HCT116 (cell line): Measurements from ENCODE around the gene PCDHGC4. TPM values are rescaled to one million over a fixed set of nuclear protein-coding genes. Genes with fewer than 3 reads are reported as not detected.

Experiments
- ATAC-seq: fragments of 200-7000 bp; cut with Tn5 transposase; 2 replicates; pipeline ENCODE4 v1.9.1; 2020; ENCODE audit warnings: mild to moderate bottlenecking, moderate library complexity
- BruUV-seq: library from RNA; stranded (reverse); fragments of 400-500 nt; replicated peaks from 2 replicates; lab custom pipeline; 2021; lab: Mats Ljungman, UMichigan
- CTCF ChIA-PET: fragments of 300-600 bp; sonication (Branson Sonifier 250); formaldehyde crosslinking; loops from one replicate; lab custom pipeline; 2021; ENCODE audit warnings: antibody characterized with exemption; lab: Charles Lee
- POLR2A ChIA-PET: fragments of 300-600, 350-600 bp; sonication (Branson Sonifier 250); formaldehyde crosslinking; loops from one replicate; lab custom pipeline; 2021; ENCODE audit warnings: antibody characterized with exemption; lab: Charles Lee
- RAD21 ChIA-PET, 2 experiments: fragments of 300-600 bp; sonication (Branson Sonifier 250); formaldehyde crosslinking; loops; one replicate each; lab custom pipeline; 2023; ENCODE audit warnings: low total read pairs in 2 of 2; ENCODE audit not compliant: uncharacterized antibody in 2 of 2, unreplicated experiment in 2 of 2, low non-redundant PET in 1 of 2; lab: Charles Lee
- DNase-seq: peaks from one replicate; pipeline ENCODE4 v3.0.0-alpha.2; 2010; ENCODE audit warnings: low read depth, low spot score
- H2AFZ ChIP-seq: fragments of 200-600 bp; shearing (Covaris generic), sonication (generic); 2 replicates; pipeline ENCODE4 v1.6.1; 2017; ENCODE audit warnings: low read depth, mixed run types, mixed read lengths, antibody characterized with exemption, low read length; ENCODE audit not compliant: poor library complexity, severe bottlenecking
- H3K27ac ChIP-seq: 2 replicates; pipeline ENCODE4 v1.5.1; 2012; ENCODE audit warnings: low read depth, low read length
- H3K27me3 ChIP-seq: fragments of 200-600 bp; sonication (generic); 2 replicates; pipeline ENCODE4 v1.6.1; 2016; ENCODE audit warnings: mixed run types, low read length, mixed read lengths; ENCODE audit not compliant: insufficient read depth
- H3K36me3 ChIP-seq, 2 experiments: fragments of 200-500 bp in 1 of 2; fragments of 200-600 bp in 1 of 2; sonication (Bioruptor generic) in 1 of 2; sonication (generic) in 1 of 2; 2 replicates each; pipeline versions ENCODE4 v1.5.1 to v1.6.1; 2014 to 2016; ENCODE audit warnings: low read length in 2 of 2, inconsistent platforms in 1 of 2, mixed read lengths in 1 of 2, mixed run types in 1 of 2; ENCODE audit not compliant: insufficient read depth in 2 of 2, control insufficient read depth in 1 of 2
- H3K4me1 ChIP-seq, 2 experiments: fragments of 200-600 bp in 1 of 2; sonication (generic) in 1 of 2; 2 replicates each; pipeline versions ENCODE4 v1.5.1 to v1.6.1; 2012 to 2017; ENCODE audit warnings: low read length in 2 of 2, inconsistent platforms in 1 of 2, mild to moderate bottlenecking in 1 of 2, mixed read lengths in 1 of 2, mixed run types in 1 of 2, moderate library complexity in 1 of 2; ENCODE audit not compliant: insufficient read depth in 2 of 2, control insufficient read depth in 1 of 2
- H3K4me2 ChIP-seq: fragments of 200-600 bp; sonication (generic); 2 replicates; pipeline ENCODE4 v1.6.1; 2017; ENCODE audit warnings: mixed run types, low read length, mixed read lengths
- H3K4me3 ChIP-seq, 2 experiments: fragments of 200-600 bp in 1 of 2; sonication (generic) in 1 of 2; replicated peaks in 1 of 2; 2 replicates each; pipeline ENCODE4 v1.5.1; 2011 to 2016; ENCODE audit warnings: low read length in 2 of 2, control low read depth in 1 of 2, low read depth in 1 of 2, mild to moderate bottlenecking in 1 of 2, mixed read lengths in 1 of 2, mixed run types in 1 of 2
- H3K79me2 ChIP-seq: fragments of 200-600 bp; sonication (generic); 2 replicates; pipeline ENCODE4 v1.6.1; 2017; ENCODE audit warnings: mild to moderate bottlenecking, mixed run types, low read length, moderate library complexity, mixed read lengths; ENCODE audit not compliant: insufficient read depth
- H3K9ac ChIP-seq: fragments of 200-600 bp; sonication (generic); 2 replicates; pipeline ENCODE4 v1.6.1; 2016; ENCODE audit warnings: low read length, mixed read lengths
- H3K9me2 ChIP-seq: fragments of 200-600 bp; sonication (generic), shearing (Covaris generic); 2 replicates; pipeline ENCODE4 v1.6.1; 2017; ENCODE audit warnings: mixed run types, mild to moderate bottlenecking, moderate library complexity; ENCODE audit not compliant: insufficient read depth
- H3K9me3 ChIP-seq, 2 experiments: fragments of 200-500 bp in 1 of 2; fragments of 200-600 bp in 1 of 2; sonication (Bioruptor generic) in 1 of 2; sonication (generic) in 1 of 2; 2 replicates each; pipeline ENCODE4 v1.6.1; 2014 to 2017; ENCODE audit warnings: low read length in 2 of 2, mixed read lengths in 2 of 2, inconsistent platforms in 1 of 2, low read depth in 1 of 2, mild to moderate bottlenecking in 1 of 2, mixed run types in 1 of 2, moderate library complexity in 1 of 2; ENCODE audit not compliant: control insufficient read depth in 1 of 2, insufficient read depth in 1 of 2
- H4K20me1 ChIP-seq: fragments of 200-600 bp; sonication (generic), shearing (Covaris generic); 2 replicates; pipeline ENCODE4 v1.6.1; 2017; ENCODE audit warnings: mixed run types, mild to moderate bottlenecking, moderate library complexity; ENCODE audit not compliant: insufficient read depth
- CBX3 ChIP-seq: IDR thresholded peaks from 2 replicates; pipeline ENCODE4 v1.6.1; 2012; ENCODE audit warnings: low read depth
- CEBPB ChIP-seq: IDR thresholded peaks from 2 replicates; pipeline ENCODE4 v1.6.1; 2012; ENCODE audit warnings: low read depth
- EGR1 ChIP-seq: IDR thresholded peaks from 2 replicates; pipeline ENCODE4 v1.6.1; 2012; ENCODE audit warnings: low read depth
- ELF1 ChIP-seq: IDR thresholded peaks from 2 replicates; pipeline ENCODE4 v1.6.1; 2012; ENCODE audit warnings: low read depth, borderline replicate concordance
- EZH2 ChIP-seq: fragments of 200-600 bp; sonication (generic); IDR thresholded peaks from 2 replicates; pipeline ENCODE4 v1.6.1; 2017; ENCODE audit warnings: antibody characterized with exemption, mixed run types
- EZH2phosphoT487 ChIP-seq: fragments of 200-600 bp; IDR thresholded peaks from 2 replicates; pipeline ENCODE4 v1.6.1; 2018; ENCODE audit warnings: antibody characterized with exemption, borderline replicate concordance
- FOSL1 ChIP-seq: IDR thresholded peaks from 2 replicates; pipeline ENCODE4 v1.6.1; 2012; ENCODE audit warnings: low read depth
- JUND ChIP-seq: IDR thresholded peaks from 2 replicates; pipeline ENCODE4 v1.6.1; 2012
- POLR2A ChIP-seq: IDR thresholded peaks from 2 replicates; pipeline ENCODE4 v1.7.0; 2011; ENCODE audit warnings: borderline replicate concordance; ENCODE audit not compliant: insufficient read depth, insufficient read length; ENCODE audit errors: extremely low read depth
- POLR2AphosphoS5 ChIP-seq: IDR thresholded peaks from 2 replicates; pipeline ENCODE4 v1.6.1; 2011; ENCODE audit warnings: mild to moderate bottlenecking, low read depth, low read length, moderate library complexity
- SIN3A ChIP-seq: IDR thresholded peaks from 2 replicates; pipeline ENCODE4 v1.6.1; 2012; ENCODE audit warnings: low read depth
- SP1 ChIP-seq: IDR thresholded peaks from 2 replicates; pipeline ENCODE4 v1.6.1; 2012; ENCODE audit warnings: low read depth
- TCF7L2 ChIP-seq: IDR thresholded peaks from 2 replicates; pipeline ENCODE4 v1.7.0; 2011; ENCODE audit warnings: borderline replicate concordance, inconsistent platforms; ENCODE audit not compliant: insufficient read depth, insufficient read length; ENCODE audit errors: extremely low read depth
- YY1 ChIP-seq: IDR thresholded peaks from 2 replicates; pipeline ENCODE4 v1.6.1; 2011; ENCODE audit warnings: low read length, low read depth, moderate library complexity, mild to moderate bottlenecking; ENCODE audit not compliant: insufficient replicate concordance; ENCODE audit errors: extremely low read depth
- ZFX ChIP-seq: fragments of 450-650 bp; IDR thresholded peaks from 2 replicates; pipeline ENCODE4 v1.6.1; 2017
- ZNF274 ChIP-seq: fragments of 200-500 bp; sonication (Bioruptor generic); IDR thresholded peaks from 2 replicates; pipeline ENCODE4 v1.6.1; 2014; ENCODE audit warnings: mild to moderate bottlenecking, low read depth, low read length, inconsistent platforms
- intact Hi-C: fragments of 100-400 bp; cut with micrococcal nuclease; formaldehyde crosslinking; loops from 2 replicates; pipeline ENCODE4 v1.10.0; 2022
- total RNA-seq: library from RNA; stranded (reverse); gene quantifications from one replicate; pipeline ENCODE4 v1.2.1, GENCODE V29; 2021; ENCODE audit not compliant: unreplicated experiment
- TF ChIP-seq, protein P1 (sequence below): IDR thresholded peaks from 2 replicates; pipeline ENCODE4 v1.6.1; 2012
- TF ChIP-seq, protein P2 (sequence below): IDR thresholded peaks from 2 replicates; pipeline ENCODE4 v1.6.1; 2012; ENCODE audit warnings: low read depth
- TF ChIP-seq, protein P3 (sequence below), 3 experiments: fragments of 200-600 bp in 1 of 3; sonication (generic) in 1 of 3; IDR thresholded peaks in 2 of 3; conservative IDR thresholded peaks in 1 of 3; 2 replicates each; pipeline ENCODE4 v1.5.1; 2012 to 2017; ENCODE audit warnings: low read depth in 2 of 3, low read length in 2 of 3, antibody characterized with exemption in 1 of 3, borderline replicate concordance in 1 of 3, control low read depth in 1 of 3, mild to moderate bottlenecking in 1 of 3, mixed read lengths in 1 of 3, mixed run types in 1 of 3, moderate library complexity in 1 of 3; ENCODE audit not compliant: insufficient read depth in 1 of 3
- TF ChIP-seq, protein P4 (sequence below): IDR thresholded peaks from 2 replicates; pipeline ENCODE4 v1.6.1; 2012

PCDHGC4 gene
- total RNA-seq, 1 experiment from 2014 or later: 0.05 TPM

DNA sequence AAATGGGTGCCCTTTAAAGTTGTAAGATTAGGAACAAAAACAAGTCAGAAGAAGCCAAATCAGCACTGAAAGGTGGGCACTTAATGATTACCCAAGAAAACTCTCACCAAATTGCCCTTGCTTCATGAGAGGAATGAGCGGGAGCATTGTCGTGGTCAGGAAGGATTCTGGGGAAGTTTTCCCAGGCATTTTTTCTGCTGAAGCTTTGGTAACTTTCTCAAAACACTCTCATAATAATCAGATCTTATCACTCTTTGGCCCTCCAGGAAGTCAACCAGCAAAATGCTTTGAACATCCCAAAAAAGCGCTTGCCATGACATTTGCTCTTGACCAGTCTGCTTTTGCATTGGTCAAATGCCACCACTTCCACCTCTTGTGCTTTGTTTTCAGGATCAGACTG, 19.5 kb upstream of the PCDHGC4 start:
- intact Hi-C loops: no loop called here
- TF ChIP-seq YY1 (no peak), ZNF274 (no peak), POLR2A (no peak), JUND (no peak), CBX3 (no peak), ELF1 (no peak), SIN3A (no peak), EGR1 (no peak), ZFX (no peak), POLR2AphosphoS5 (no peak), EZH2phosphoT487 (no peak), CEBPB (no peak), TCF7L2 (no peak), FOSL1 (no peak), EZH2 (no peak), SP1 (no peak)
- TF ChIP-seq, protein P1, sequence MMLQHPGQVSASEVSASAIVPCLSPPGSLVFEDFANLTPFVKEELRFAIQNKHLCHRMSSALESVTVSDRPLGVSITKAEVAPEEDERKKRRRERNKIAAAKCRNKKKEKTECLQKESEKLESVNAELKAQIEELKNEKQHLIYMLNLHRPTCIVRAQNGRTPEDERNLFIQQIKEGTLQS: no peak
- TF ChIP-seq, protein P2, sequence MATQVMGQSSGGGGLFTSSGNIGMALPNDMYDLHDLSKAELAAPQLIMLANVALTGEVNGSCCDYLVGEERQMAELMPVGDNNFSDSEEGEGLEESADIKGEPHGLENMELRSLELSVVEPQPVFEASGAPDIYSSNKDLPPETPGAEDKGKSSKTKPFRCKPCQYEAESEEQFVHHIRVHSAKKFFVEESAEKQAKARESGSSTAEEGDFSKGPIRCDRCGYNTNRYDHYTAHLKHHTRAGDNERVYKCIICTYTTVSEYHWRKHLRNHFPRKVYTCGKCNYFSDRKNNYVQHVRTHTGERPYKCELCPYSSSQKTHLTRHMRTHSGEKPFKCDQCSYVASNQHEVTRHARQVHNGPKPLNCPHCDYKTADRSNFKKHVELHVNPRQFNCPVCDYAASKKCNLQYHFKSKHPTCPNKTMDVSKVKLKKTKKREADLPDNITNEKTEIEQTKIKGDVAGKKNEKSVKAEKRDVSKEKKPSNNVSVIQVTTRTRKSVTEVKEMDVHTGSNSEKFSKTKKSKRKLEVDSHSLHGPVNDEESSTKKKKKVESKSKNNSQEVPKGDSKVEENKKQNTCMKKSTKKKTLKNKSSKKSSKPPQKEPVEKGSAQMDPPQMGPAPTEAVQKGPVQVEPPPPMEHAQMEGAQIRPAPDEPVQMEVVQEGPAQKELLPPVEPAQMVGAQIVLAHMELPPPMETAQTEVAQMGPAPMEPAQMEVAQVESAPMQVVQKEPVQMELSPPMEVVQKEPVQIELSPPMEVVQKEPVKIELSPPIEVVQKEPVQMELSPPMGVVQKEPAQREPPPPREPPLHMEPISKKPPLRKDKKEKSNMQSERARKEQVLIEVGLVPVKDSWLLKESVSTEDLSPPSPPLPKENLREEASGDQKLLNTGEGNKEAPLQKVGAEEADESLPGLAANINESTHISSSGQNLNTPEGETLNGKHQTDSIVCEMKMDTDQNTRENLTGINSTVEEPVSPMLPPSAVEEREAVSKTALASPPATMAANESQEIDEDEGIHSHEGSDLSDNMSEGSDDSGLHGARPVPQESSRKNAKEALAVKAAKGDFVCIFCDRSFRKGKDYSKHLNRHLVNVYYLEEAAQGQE: no peak
- TF ChIP-seq, protein P3, sequence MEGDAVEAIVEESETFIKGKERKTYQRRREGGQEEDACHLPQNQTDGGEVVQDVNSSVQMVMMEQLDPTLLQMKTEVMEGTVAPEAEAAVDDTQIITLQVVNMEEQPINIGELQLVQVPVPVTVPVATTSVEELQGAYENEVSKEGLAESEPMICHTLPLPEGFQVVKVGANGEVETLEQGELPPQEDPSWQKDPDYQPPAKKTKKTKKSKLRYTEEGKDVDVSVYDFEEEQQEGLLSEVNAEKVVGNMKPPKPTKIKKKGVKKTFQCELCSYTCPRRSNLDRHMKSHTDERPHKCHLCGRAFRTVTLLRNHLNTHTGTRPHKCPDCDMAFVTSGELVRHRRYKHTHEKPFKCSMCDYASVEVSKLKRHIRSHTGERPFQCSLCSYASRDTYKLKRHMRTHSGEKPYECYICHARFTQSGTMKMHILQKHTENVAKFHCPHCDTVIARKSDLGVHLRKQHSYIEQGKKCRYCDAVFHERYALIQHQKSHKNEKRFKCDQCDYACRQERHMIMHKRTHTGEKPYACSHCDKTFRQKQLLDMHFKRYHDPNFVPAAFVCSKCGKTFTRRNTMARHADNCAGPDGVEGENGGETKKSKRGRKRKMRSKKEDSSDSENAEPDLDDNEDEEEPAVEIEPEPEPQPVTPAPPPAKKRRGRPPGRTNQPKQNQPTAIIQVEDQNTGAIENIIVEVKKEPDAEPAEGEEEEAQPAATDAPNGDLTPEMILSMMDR (IDR thresholded peaks at IDR 0.05 in 2 of 3, conservative IDR thresholded peaks at IDR 0.05 in 1 of 3; ENCODE audit: borderline replicate concordance in 1 of 3, insufficient read depth in 1 of 3, low read depth in 2 of 3, low read length in 2 of 3): no peak
- TF ChIP-seq, protein P4, sequence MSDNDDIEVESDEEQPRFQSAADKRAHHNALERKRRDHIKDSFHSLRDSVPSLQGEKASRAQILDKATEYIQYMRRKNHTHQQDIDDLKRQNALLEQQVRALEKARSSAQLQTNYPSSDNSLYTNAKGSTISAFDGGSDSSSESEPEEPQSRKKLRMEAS: no peak
- no peak overlapping the region for H2AFZ ChIP-seq
- ATAC-seq (no peak), DNase-seq (no peak)
- no peaks in the 10 kb centered on the region for H3K9me3 ChIP-seq
- ChIA-PET RAD21 (no interaction called here), CTCF (no interaction called here), POLR2A (no interaction called here)
- H3K9ac ChIP-seq: no peak overlapping the region
- BruUV-seq: no TSS peak
- H3K36me3 ChIP-seq: no peaks in the 10 kb centered on the region
- no peak overlapping the region for H3K4me2 ChIP-seq
- H3K4me1 ChIP-seq: no peaks in the 10 kb centered on the region
- no peaks in the 10 kb centered on the region for H4K20me1 ChIP-seq
- no peak overlapping the region for H3K27ac ChIP-seq
- H3K4me3 ChIP-seq: no peak overlapping the region
- no peaks in the 10 kb centered on the region for H3K27me3 ChIP-seq
- no peaks in the 10 kb centered on the region for H3K79me2 ChIP-seq
- H3K9me2 ChIP-seq: no peaks in the 10 kb centered on the region
